CD4-positive, alpha-beta T cell treated with Interleukin-17A for 1 hour (primary cell): ENCODE data around the gene SLC20A1.
"Not testable (repeated sequence)": the region's sequence is repeated elsewhere in the genome, so short reads cannot be mapped to it uniquely, and the experiment has no call there.

Experiments
- DNase-seq: peaks from one replicate; pipeline ENCODE4 v3.0.0-alpha.2; 2020

Gene SLC20A1

DNA sequence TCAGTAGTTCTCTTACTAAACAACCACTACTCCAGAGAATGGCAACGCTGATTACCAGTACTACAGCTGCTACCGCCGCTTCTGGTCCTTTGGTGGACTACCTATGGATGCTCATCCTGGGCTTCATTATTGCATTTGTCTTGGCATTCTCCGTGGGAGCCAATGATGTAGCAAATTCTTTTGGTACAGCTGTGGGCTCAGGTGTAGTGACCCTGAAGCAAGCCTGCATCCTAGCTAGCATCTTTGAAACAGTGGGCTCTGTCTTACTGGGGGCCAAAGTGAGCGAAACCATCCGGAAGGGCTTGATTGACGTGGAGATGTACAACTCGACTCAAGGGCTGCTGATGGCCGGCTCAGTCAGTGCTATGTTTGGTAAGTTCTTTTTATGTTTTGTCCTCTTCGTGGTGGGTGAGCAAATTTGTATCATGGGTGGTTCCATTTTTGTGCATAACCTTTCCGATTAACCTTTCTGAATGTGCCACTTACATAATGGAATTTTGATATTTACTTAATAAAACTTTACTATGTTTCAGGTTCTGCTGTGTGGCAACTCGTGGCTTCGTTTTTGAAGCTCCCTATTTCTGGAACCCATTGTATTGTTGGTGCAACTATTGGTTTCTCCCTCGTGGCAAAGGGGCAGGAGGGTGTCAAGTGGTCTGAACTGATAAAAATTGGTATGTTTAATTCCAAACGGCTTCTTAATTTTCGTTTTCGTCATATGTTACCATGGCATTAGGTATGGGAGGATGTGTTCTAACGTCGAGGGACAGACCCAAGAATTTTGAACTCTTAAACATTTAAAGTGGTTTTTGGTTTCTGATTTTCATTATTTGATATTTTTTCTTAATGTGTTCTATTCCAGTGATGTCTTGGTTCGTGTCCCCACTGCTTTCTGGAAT is 1.3 kb downstream of the SLC20A1 start:
- DNase-seq: no peak

DNA sequence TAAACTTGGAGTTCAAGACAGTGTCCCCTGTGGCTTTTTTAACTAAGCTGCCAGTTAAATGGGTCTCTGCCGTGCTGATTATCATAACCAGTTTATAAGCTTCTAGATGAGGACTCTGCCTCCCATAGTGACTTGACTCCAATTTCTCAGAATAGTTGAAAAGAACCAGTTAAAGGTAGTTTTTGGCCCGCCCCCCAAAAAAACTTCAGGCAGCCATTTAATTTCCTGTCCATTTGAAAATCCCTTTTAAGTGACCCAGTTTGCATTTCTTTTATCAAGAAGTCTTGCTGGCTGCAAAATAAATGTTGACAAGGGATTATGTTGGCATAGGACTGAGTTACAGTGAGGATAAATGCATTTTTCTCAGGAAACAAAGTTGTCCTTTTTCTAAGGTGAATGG is 2.3 kb downstream of the SLC20A1 start:
- no peak for DNase-seq

DNA sequence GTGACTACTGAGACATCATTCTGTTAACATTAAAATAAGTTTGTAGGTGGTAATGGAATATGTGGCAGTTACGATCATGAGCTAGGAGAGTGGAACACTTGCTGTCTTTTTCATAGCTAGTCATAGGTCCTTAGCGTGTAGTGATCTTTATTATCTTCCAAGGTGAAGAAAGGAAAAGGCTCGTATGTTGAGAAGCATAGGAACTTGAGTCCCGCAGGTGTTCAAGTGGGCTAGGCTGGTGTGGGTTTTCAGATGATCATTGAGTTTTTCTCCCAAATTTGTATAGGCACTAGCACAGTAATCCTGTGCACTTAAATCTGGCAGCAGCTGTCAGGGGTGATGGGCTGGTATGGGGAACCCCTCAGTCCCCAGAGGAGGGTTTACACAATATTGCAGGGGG is 10.9 kb downstream of the SLC20A1 start:
- no peak for DNase-seq

DNA sequence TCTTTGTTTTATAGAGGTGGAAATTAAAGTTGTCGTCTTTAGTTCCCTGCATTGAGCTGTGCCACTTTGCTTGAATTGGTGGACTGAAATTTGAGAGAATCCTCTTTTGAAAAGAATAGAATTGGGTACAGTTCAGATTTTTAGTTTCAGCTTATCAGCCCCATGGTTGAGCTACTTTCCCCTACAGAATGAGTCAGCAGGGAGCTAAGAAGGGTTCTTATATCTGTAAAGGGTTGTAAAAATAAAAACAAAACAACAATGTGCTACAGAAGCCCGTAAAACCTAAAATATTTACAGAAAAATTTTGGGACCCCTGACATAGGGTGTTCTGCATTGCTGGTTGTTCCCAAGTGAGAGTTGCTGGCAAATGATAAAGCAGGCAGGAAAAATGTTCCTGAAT is 12.6 kb downstream of the SLC20A1 start:
- no peak for DNase-seq

DNA sequence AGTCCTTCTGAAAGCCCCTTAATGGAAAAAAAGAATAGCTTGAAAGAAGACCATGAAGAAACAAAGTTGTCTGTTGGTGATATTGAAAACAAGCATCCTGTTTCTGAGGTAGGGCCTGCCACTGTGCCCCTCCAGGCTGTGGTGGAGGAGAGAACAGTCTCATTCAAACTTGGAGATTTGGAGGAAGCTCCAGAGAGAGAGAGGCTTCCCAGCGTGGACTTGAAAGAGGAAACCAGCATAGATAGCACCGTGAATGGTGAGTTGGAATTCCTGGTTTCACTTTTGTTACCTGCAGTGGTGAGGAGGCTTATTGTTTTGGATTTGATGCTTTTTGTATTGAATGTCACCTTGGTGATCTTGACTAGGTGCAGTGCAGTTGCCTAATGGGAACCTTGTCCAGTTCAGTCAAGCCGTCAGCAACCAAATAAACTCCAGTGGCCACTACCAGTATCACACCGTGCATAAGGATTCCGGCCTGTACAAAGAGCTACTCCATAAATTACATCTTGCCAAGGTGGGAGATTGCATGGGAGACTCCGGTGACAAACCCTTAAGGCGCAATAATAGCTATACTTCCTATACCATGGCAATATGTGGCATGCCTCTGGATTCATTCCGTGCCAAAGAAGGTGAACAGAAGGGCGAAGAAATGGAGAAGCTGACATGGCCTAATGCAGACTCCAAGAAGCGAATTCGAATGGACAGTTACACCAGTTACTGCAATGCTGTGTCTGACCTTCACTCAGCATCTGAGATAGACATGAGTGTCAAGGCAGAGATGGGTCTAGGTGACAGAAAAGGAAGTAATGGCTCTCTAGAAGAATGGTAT is 13.3 kb downstream of the SLC20A1 start:
- DNase-seq: no peak

DNA sequence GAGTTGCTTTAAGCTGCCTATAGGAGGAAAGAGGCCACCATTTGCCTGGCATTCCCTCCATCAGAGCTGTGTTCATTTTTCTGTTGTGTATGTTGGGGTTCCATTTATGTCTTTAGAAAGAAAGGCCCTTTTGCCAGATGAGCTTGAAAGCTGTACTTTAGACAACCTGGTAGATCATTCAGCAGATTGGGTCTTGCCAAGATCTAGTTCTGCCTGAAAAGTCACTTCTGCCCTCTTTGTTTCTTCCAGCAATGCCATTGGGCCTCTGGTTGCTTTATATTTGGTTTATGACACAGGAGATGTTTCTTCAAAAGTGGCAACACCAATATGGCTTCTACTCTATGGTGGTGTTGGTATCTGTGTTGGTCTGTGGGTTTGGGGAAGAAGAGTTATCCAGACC is 14.4 kb downstream of the SLC20A1 start:
- DNase-seq: no peak

DNA sequence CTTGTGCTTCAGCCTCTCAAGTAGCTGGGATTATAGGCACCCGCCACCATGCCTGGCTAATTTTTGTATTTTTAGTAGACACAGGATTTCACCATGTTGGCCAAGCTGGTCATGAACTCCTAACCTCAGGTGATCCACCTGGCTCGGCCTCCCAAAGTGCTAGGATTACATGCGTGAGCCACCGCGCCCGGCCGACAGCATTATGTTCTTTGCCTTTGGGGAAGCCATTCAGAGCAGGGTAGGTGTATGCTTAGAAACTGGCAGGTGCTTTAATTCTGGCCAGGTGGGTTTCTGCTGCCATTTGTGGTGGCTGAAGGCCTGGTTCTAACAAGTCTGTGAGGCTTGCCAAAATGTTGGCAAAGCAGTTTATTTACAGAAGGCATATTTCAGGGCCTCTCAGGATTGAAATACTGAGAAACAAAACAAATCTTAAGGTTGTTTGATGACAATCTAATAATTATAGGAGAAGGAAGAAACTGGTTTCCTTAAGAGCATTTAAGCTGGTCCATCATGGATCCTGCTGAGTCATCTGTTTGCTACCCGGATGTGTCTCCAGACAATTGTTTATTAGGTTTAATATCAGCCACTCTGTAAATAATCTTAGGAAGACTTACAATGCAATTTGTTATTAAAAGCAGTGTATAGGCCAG is 16.0 kb downstream of the SLC20A1 start:
- DNase-seq: no peak

DNA sequence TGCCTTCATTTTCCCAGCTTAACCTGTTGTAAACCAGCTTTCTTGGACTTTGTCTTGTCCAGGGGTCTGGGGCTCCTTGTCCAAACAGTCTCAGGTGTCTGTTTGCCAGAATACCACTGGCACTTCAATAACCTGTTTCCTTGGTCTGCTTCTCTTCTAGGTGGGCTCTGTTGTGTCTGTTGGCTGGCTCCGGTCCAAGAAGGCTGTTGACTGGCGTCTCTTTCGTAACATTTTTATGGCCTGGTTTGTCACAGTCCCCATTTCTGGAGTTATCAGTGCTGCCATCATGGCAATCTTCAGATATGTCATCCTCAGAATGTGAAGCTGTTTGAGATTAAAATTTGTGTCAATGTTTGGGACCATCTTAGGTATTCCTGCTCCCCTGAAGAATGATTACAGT is 17.0 kb downstream of the SLC20A1 start:
- DNase-seq: no peak

DNA sequence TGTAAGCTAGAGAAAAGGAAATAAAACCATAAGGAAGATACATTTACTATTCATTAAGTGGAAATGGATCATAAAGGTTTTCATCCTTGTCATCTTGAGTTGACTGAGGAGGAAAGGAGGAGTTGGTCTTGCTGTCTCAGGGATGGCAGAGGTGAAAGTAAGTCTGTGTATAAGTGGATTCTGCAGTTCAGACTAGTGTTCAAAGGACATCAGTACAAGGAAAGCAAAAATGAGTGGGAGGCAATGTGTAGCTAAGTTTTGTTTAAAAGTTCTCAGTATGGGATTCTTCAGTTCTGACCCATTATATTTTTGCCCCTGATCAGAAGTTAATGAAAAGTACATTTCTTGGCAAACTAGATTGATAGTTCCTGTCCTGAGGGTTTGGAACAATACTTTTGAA is 18.9 kb downstream of the SLC20A1 start:
- DNase-seq: no peak

DNA sequence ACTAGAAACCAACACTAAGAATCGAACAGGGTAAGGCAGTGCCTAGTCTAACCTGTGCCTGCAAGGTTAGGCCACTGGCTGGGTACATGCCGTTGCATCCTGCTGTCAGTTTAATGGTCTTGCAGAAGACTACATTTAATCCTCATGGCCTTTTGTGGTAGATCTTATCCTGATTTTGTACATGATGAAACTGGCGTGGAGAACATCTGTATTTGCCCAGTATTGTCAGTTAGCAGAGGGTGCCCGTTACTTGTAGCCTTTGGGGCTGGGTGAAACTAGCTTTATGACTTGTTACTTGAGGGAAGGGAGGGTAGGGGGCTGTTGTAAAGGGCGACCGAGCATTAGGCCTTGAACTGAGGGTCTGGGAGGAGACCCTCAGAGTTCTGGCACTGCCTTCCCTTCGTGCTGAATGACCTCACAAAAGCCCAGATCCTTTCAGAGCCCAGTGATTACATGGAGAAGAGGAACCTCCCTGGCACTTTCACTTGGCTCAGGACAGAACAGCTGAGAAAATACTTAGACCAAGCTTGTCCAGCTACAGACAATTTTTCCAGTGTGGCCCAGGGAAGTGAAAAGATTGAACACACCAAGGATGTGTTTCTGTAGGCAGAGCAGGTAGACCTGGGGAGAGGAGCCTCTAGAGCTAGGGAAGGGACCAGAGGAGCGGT is 19.5 kb downstream of the SLC20A1 start:
- DNase-seq: no peak

DNA sequence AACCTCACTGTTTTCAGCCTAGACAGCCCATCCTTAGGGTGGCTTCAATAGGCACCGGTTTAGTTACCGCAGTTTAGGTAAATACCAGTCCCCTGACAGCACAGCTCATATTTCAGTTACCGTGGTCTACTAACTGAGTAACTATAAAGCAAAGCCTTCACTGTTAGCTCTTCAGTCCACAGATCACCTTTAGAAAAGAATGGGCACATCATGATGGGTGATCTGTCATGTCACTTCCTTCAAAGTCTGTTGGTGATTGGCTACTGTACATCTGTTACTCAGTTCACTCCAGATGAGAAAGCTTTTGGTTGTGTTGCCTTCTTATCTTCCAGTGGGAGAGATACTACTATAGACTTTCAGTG is 21.0 kb downstream of the SLC20A1 start:
- DNase-seq: no peak

DNA sequence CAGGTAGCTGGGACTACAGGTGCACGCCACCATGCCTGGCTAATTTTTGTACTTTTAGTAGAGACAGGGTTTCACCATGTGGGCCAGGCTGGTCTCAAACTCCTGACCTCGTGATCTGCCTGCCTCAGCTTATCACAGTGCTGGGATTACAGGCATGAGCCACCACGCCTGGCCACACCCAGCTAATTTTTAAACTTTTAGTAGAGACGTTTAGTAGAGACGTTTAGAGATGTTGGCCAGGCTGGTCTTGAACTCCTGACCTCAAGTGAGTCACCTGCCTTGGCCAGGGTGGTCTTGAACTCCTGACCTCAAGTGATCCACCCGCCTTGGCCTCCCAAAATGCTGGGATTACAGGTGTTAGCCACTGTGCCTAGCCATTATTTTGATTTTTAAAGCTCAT is 21.8 kb downstream of the SLC20A1 start:
- not testable (repeated sequence) for DNase-seq

DNA sequence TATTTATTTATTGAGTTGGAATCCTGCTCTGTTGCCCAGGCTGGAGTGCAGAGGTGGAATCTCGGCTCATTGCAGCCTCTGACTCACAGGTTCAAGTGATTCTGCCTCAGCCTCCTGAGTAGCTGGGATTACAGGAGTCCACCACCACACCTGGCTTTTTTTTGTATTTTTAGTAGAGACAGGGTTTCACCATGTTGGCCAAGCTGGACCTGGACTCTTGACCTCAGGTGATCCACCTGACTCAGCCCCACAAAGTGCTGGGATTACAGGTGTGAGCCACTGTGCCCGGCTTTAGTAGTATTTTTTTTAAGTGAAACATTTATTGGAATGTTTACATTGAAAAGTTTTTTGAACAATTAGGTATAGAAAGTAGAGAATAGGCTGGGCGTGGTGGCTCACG is 23.9 kb downstream of the SLC20A1 start:
- DNase-seq: no peak

DNA sequence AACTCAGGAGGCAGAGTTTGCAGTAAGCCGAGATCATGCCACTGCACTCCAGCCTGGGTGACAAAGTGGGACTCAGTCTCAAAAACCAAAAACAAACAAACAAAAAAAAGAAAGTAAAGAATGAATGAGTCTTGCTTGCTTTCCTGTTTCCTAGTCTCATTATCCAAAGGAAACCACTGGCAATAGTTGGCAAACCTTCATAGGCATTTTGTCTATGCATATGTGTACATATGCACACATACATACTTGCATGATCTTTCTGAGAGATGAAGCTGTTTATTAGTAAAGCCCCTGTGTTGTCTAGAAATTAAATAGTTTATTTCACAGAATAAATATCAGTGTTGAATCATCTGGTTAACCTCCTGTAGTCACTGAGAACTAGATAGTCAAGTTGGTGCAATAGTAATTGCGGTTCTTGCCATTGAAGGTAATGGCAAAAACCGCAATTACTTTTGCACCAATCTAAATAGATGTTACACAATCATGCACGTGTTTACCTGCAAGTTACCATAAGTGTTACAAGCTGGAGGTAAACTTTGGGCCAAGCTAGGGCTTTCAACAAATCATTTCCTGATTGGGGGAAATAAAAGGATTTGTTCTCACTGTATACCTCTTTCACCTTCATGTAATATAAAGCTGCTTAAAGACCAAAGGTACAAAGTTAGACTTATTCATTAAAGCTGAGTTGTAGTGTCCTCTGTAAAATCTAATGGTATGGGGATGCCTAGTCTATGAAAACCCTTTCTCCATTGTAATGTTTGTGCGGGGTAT is 24.7 kb downstream of the SLC20A1 start:
- no peak for DNase-seq

DNA sequence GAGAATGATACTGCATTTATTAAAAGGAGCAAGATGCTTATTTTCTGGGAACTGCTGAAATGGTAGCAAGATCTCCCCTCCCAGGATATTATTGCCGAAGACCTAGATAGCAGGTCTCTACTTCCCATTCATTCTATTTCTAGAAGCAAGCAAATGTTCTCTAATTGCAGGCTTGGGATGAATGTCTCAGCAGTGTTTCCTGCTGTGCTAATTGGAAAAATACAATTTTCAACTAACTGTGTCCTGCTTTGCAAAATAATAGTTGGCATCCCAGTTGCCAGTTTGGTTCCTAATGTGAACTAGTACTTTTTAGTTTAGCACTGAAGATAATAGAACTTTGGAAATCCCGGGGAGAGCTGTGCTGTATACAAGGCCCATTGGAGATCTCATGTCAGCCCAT is 26.1 kb downstream of the SLC20A1 start:
- no peak for DNase-seq

DNA sequence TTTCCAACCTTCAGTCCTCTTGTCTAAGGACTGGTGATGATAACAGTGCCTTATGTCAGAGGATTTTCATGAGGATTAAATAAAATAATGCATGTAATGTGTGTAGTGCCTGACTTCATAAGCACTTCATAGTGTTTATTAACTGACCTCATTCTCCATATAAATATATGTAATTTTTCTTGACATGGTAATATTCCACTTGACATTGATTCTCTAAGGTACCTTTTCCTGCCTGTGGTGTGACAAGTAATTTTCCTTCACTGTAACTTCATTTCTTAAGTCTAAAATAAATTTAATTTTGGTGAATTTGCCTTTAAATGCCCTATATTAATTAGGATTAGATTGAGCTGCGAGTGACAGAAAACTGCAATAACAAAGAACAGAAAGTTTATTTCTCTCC is 27.3 kb downstream of the SLC20A1 start:
- no peak for DNase-seq

DNA sequence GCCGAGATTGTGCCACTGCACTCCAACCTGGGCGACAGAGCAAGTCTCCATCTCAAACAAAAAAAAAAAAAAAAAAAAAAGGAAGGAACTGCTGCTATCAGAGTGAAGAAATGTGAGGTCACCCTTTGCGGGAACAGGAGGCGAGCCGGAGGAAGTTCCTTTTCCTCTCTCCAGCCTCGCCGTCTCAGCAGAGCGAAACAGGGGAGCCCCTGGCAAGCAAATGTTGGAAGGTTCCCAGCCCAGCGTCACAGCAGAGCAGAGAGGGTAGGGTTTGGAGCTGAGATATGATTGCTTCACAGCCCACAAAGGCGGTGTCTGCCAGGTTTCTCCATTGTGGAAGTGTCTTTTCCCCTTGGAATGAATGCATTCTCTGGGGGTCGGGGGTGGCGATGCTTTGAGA is 28.5 kb downstream of the SLC20A1 start:
- no peak for DNase-seq

DNA sequence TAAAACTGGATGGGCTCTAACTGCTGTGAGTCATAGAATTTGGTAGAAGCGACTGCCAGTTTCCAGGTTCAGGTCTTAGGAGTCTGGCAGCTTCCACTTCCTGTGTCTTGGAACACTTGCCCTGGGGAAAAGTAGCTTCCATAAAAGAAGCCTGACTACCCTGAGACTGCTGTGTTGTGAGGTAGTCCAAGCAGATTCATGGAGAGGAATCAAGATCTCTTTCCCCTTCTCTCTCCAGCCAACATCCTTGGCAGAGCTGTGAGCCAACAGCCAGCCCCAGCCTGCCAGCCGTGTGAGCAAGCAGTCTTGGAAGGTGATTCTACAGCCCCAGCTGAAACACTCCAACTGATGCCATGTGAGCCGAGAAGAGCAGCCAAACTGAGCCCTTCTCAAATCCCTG is 33.7 kb downstream of the SLC20A1 start:
- no peak for DNase-seq

DNA sequence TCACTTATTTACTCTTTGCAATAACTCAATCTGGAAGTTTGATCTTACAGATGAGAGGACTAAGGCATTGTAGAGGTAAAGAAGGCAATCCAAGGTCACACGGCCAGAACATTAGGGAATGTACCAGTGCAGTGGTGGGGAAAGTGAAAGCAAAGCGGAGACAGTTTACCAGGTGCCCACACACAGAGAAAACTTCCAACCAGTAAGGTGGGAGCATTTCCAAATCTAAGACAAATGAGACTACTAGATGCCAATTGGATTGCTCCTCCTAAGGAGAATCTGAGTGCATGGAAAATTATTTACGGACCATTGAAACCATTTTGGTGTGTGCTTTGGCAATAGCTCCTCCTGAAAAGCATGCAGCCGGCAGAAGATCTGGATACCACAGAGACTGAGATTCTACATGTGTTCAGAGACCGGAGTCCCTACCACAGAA is 34.9 kb downstream of the SLC20A1 start:
- DNase-seq: no peak

DNA sequence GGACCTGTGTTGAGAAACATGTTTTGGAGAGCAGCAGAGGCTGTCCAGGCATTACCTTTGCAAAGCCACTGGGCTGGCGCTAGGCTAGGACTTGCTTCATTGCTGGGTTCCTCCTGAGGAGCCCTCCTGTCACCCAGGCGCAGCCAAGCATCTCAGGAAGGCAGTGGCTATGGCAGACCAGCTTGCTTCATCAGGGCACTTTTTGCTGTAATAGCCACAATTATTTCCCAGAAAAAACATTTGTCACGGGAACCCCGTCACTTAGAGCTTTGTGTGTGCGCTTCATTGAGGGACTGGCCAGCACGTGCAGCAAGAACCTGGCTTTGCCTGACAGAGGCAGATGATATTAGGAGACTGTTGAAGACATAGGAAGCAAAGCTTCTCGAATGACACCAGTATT is 36.4 kb downstream of the SLC20A1 start:
- no peak for DNase-seq

DNA sequence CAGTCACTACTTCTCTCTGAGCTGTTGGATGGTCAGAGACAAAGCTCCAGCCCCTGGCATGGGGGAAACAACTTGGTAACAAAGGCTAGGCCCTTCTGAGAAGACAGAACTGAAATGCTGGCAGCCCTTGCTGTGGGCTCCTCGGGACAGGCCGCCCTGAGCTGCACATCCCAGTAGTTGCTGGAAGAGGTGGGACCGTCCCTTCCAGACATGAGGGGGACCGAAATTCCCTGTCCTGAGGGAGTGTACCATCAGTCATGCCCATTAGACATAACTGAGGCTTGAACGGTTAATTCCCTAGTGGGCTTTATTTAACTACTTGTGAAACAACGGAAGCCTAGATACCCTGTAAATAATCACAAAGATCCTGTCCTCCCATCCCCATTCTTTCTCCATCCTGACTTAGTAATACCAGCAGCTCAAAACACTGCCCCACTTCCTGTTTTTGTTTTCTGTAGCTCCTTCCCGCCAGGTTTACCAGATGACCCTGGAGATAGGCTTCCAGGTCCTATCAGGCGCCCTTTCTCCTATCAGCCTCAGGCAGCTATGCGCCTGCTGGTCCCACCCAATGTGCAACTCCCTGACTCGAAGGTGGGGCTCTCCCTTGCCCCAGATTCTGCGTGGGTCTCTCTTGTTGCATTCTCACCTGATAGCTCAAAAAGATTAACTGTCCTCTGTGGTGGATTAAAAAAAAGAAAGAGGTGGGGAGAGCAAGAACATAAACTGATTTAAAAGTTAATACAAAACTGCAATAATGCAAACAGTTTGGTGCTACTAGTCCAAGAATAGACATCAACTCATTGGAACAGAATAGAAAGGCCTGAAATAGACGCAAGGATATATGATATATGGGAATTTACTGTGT is 38.0 kb downstream of the SLC20A1 start:
- DNase-seq: no peak
